CD4-positive, CD25-positive, alpha-beta regulatory T cell (primary cell): ENCODE results near the gene MCM3. TPM values are rescaled to one million over a fixed set of nuclear protein-coding genes. Genes with fewer than 3 reads are reported as not detected.

Experiments
- ATAC-seq, 2 donors: fragments of 150-1000 bp; cut with Tn5 transposase; one replicate each; pipeline ENCODE4 v1.10.0; 2021; ENCODE audit warnings: low read depth in 2 of 2, moderate number of reproducible peaks in 2 of 2, moderate library complexity in 1 of 2
- DNase-seq, 3 donors: peaks; one replicate each; pipeline versions ENCODE4 v3.0.0 to v3.0.0-alpha.2; 2012 to 2022; ENCODE audit warnings: mixed read lengths in 1 of 3
- H3K27ac ChIP-seq: one replicate; pipeline ENCODE4 v1.7.0; 2013; ENCODE audit warnings: mild to moderate bottlenecking, low read length; ENCODE audit not compliant: insufficient read depth, poor library complexity, severe bottlenecking
- H3K27me3 ChIP-seq: one replicate; pipeline ENCODE4 v1.7.0; 2013; ENCODE audit warnings: low read length; ENCODE audit not compliant: control insufficient read depth, insufficient read depth
- H3K36me3 ChIP-seq: one replicate; pipeline ENCODE4 v1.7.0; 2013; ENCODE audit warnings: mild to moderate bottlenecking, low read length, moderate library complexity; ENCODE audit not compliant: control insufficient read depth, insufficient read depth
- H3K4me1 ChIP-seq: 2 replicates; pipeline ENCODE4 v1.7.0; 2013; ENCODE audit warnings: mild to moderate bottlenecking, low read length; ENCODE audit not compliant: insufficient read depth, control insufficient read depth, poor library complexity, severe bottlenecking
- H3K4me3 ChIP-seq: one replicate; pipeline ENCODE4 v1.7.0; 2013; ENCODE audit warnings: low read depth, mild to moderate bottlenecking, low read length, moderate library complexity
- H3K9me3 ChIP-seq, 2 experiments: 1 replicate in 1 of 2; 2 replicates in 1 of 2; pipeline ENCODE4 v1.7.0; 2013; ENCODE audit warnings: low read length in 2 of 2, mild to moderate bottlenecking in 1 of 2, moderate library complexity in 1 of 2; ENCODE audit not compliant: control insufficient read depth in 2 of 2
- H3K27ac Mint-ChIP-seq, 3 donors: one replicate each; pipeline ENCODE4 v1.8.0; 2020 to 2022; ENCODE audit warnings: mild to moderate bottlenecking in 3 of 3, mixed read lengths in 3 of 3, moderate library complexity in 2 of 3
- H3K27me3 Mint-ChIP-seq: one replicate; pipeline ENCODE4 v1.8.0; 2022; ENCODE audit warnings: mild to moderate bottlenecking, mixed read lengths
- H3K36me3 Mint-ChIP-seq: one replicate; pipeline ENCODE4 v1.8.0; 2020; ENCODE audit warnings: mixed read lengths
- H3K4me1 Mint-ChIP-seq, 4 donors: one replicate each; pipeline ENCODE4 v1.8.0; 2020 to 2022; ENCODE audit warnings: mixed read lengths in 4 of 4, mild to moderate bottlenecking in 1 of 4
- H3K4me3 Mint-ChIP-seq, 4 donors: one replicate each; pipeline ENCODE4 v1.8.0; 2020 to 2022; ENCODE audit warnings: mild to moderate bottlenecking in 4 of 4, mixed read lengths in 4 of 4, moderate library complexity in 3 of 4
- H3K9me3 Mint-ChIP-seq, 7 donors: one replicate each; pipeline ENCODE4 v1.8.0; 2020 to 2022; ENCODE audit warnings: mixed read lengths in 7 of 7, mild to moderate bottlenecking in 3 of 7, moderate library complexity in 2 of 7
- polyA plus RNA-seq, 4 donors: library from polyadenylated mRNA; unstranded; fragments of 300-500 nt; fragmentation: Illumina TruSeq; gene quantifications; one replicate each; pipeline ENCODE4 v1.2.3, GENCODE V29; 2021
- total RNA-seq: library from RNA; stranded (reverse); gene quantifications from one replicate; pipeline ENCODE4 v1.2.3, GENCODE V29; 2022

Gene MCM3
- total and polyA plus RNA-seq, 5 donors from 2014 or later: 24.5 to 67.8 (median 61.4) TPM

DNA sequence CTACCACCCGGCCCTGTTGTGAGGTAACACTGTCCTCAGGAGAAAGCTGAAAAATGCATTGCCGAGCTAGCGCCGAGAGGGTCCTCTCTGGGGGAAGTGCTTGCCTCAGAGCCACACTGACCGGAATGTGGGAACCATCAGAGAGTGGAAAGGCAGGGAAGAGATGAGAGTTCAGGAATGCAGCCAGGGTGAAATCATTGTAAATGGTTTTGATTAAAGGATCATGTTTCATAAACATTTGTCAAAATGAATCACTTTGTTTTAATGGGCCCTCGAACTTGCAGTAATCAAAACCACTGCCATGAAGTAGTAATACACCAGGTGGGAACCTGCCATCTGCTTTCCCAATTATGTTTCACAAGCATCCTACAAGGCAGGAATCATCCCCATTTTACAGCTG, 23.3 kb downstream of the MCM3 start:
- H3K9me3 Mint-ChIP-seq: no peaks in the 10 kb centered on the region
- ATAC-seq: no peak
- H3K4me1 ChIP-seq: no peaks in the 10 kb centered on the region
- H3K4me3 ChIP-seq: no peak overlapping the region
- no peaks in the 10 kb centered on the region for H3K27me3 ChIP-seq
- H3K4me3 Mint-ChIP-seq: no peak overlapping the region
- peak overlapping the region in 1 of 3 donors; percentile 65 for H3K27ac Mint-ChIP-seq
- H3K9me3 ChIP-seq: no peaks in the 10 kb centered on the region
- DNase-seq: no peak
- H3K36me3 ChIP-seq: peaks cover 37% of the 10 kb centered on the region
- H3K4me1 Mint-ChIP-seq: peaks cover 0 to 13% (median 10%) of the 10 kb centered on the region in 4 donors
- no peaks in the 10 kb centered on the region for H3K27me3 Mint-ChIP-seq
- H3K27ac ChIP-seq: no peak overlapping the region
- H3K36me3 Mint-ChIP-seq: peaks cover 27% of the 10 kb centered on the region

DNA sequence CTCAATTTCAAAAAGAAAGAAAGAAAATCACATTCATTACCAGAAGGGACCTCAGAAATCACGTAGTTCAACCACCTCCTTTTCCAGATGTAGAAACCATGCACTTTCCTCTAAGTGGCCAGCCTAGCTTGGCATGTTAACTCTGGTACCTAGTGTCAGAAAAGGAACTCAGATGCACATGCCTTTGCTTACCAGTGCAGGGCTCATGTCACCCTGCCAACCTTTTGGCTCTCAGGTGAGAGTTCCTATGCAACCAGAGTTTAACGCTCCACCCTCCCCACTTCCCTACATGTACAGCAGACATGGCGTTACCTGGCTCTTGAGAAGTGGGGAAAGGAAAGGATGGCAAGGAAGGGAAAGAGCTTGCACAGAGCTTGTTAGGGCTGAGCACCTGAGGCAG, 23.9 kb downstream of the MCM3 start:
- no peak for DNase-seq
- peaks cover under 1% of the 10 kb centered on the region for H3K27me3 ChIP-seq
- peak overlapping the region in 1 of 3 donors; percentile 43 for H3K27ac Mint-ChIP-seq
- no peak overlapping the region for H3K4me3 ChIP-seq
- H3K4me1 Mint-ChIP-seq: peaks cover 0 to 13% (median 10%) of the 10 kb centered on the region in 4 donors
- H3K36me3 Mint-ChIP-seq: peaks cover 23% of the 10 kb centered on the region
- no peaks in the 10 kb centered on the region for H3K4me1 ChIP-seq
- peaks cover 31% of the 10 kb centered on the region for H3K36me3 ChIP-seq
- peaks cover under 1% of the 10 kb centered on the region for H3K27me3 Mint-ChIP-seq
- H3K9me3 ChIP-seq: no peaks in the 10 kb centered on the region
- no peak overlapping the region for H3K4me3 Mint-ChIP-seq
- H3K27ac ChIP-seq: no peak overlapping the region
- no peaks in the 10 kb centered on the region for H3K9me3 Mint-ChIP-seq
- no peak for ATAC-seq

DNA sequence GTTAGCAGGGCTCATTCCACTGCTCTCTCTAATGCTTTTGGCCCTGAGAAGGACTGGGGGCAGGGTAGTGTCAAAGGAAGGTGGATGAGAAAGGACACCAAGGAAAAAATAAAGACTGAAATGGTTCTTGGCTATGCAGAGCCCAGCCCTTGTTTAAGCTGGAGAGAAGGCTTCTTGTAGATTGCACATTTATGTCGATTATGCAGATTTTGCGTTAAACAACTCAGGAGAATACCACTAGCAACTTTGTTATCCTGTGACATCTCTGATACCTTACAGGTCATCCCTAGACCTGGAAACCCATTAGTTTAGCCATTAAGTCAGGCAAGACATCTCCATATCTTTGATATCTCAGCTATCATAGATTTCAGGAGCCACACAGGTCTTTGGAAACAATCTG, 29.1 kb downstream of the MCM3 start:
- no peaks in the 10 kb centered on the region for H3K9me3 ChIP-seq
- H3K4me1 Mint-ChIP-seq: peaks cover 0 to 5% (median under 1%) of the 10 kb centered on the region in 4 donors
- no peak overlapping the region for H3K27ac ChIP-seq
- no peaks in the 10 kb centered on the region for H3K36me3 Mint-ChIP-seq
- H3K36me3 ChIP-seq: no peaks in the 10 kb centered on the region
- DNase-seq: no peak
- ATAC-seq: no peak
- H3K27ac Mint-ChIP-seq: no peak overlapping the region
- H3K27me3 ChIP-seq: peaks cover 12% of the 10 kb centered on the region
- no peaks in the 10 kb centered on the region for H3K4me1 ChIP-seq
- H3K27me3 Mint-ChIP-seq: peaks cover 31% of the 10 kb centered on the region
- no peak overlapping the region for H3K4me3 Mint-ChIP-seq
- no peak overlapping the region for H3K4me3 ChIP-seq
- peaks cover 0 to 2% (median 0%) of the 10 kb centered on the region in 7 donors for H3K9me3 Mint-ChIP-seq

DNA sequence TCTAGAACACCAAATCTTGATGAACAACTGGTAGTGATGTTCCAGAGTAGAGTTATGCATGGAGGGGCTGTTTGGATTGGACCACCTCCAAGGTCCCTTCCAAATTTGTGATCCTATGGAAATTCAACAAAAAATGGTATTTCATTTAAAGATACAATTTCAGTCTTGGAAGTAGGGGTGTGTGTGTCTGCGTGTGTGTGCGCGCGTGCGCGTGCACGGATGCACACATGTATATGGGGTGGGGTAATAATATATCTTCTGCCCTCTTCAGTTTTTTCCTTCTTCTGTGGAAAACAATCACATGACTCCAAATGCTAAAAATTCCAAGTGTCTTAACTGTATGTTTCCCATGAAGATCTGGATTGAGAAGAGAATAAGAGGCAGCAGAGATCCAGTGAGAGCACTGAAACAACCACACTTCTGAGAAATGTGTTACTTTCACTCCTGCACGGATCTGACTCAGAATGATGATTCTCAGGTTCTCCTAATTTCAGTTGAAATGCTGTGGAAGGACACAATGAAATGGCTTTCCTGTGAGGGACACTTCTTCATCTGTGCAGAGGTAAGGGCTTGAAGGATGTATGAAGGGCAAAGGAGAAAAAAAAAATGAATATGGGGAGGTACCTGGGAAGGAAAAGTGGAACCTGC, 29.7 kb downstream of the MCM3 start:
- no peak overlapping the region for H3K27ac ChIP-seq
- no peaks in the 10 kb centered on the region for H3K36me3 ChIP-seq
- Mint-ChIP-seq H3K36me3 (no peaks in the 10 kb centered on the region), H3K4me1 (peaks cover 0 to 5% (median 2%) of the 10 kb centered on the region in 4 donors), H3K4me3 (no peak overlapping the region), H3K27ac (peak overlapping the region in 1 of 3 donors; percentile 61), H3K9me3 (peaks cover 0 to 2% (median 0%) of the 10 kb centered on the region in 7 donors), H3K27me3 (peaks cover 35% of the 10 kb centered on the region)
- peaks cover 16% of the 10 kb centered on the region for H3K27me3 ChIP-seq
- ATAC-seq (no peak), DNase-seq (peak in 1 of 3 donors; percentile 10)
- H3K4me3 ChIP-seq: no peak overlapping the region
- H3K9me3 ChIP-seq: no peaks in the 10 kb centered on the region
- no peaks in the 10 kb centered on the region for H3K4me1 ChIP-seq

DNA sequence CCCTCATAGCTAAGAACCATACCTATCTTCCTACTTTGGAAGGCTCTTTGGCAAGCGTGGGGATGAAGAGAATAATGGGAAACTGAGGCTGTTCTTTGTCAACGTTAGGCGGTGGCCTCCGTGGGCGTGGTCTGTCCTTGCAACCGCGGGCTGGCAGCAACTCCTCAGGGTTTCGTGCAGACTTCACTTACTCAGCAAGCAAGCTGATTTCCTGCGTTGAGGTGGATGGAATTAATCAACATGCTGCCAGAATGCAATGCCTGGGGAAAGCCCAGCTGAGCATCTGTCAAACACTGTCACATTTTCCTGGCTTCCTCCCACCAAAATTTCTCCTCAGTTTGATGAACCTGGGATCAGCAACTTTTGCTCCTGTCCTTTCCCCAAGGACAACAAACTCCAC, 31.0 kb downstream of the MCM3 start:
- Mint-ChIP-seq H3K4me3 (no peak overlapping the region), H3K27me3 (peaks cover 40% of the 10 kb centered on the region)
- no peak for ATAC-seq

DNA sequence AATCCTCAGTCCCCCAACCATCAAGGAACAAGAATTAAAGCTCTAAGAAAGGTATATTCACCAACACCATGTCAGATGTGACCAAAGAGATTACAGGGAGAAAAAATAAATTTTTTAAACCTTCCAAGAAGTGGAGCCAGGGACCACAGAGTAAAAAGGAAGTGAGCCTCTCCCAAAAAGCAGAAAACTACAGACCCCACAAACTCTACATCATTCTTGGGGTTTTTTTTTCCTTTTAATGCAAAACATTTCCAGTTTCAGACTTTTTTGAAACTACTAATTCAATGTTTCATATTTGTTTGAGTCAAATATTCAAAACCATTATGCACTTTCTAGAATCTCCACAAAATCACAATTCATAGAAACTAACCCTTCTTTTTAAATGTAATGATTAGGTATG, 33.4 kb downstream of the MCM3 start:
- H3K27me3 ChIP-seq: peaks cover 24% of the 10 kb centered on the region
- ATAC-seq: no peak
- peaks cover 0 to 5% (median 1%) of the 10 kb centered on the region in 4 donors for H3K4me1 Mint-ChIP-seq
- no peaks in the 10 kb centered on the region for H3K9me3 ChIP-seq
- H3K27ac ChIP-seq: no peak overlapping the region
- H3K4me3 ChIP-seq: no peak overlapping the region
- H3K36me3 Mint-ChIP-seq: no peaks in the 10 kb centered on the region
- no peaks in the 10 kb centered on the region for H3K36me3 ChIP-seq
- no peak for DNase-seq
- H3K27ac Mint-ChIP-seq: no peak overlapping the region
- peaks cover 45% of the 10 kb centered on the region for H3K27me3 Mint-ChIP-seq
- peaks cover 0 to 3% (median 0%) of the 10 kb centered on the region in 7 donors for H3K9me3 Mint-ChIP-seq
- H3K4me1 ChIP-seq: no peaks in the 10 kb centered on the region
- H3K4me3 Mint-ChIP-seq: no peak overlapping the region

More for the DNA sequence above, 31.0 kb downstream of the MCM3 start:
- no peak overlapping the region for H3K27ac Mint-ChIP-seq
- H3K9me3 Mint-ChIP-seq: peaks cover 0 to 2% (median 0%) of the 10 kb centered on the region in 7 donors
- peaks cover 0 to 5% (median 1%) of the 10 kb centered on the region in 4 donors for H3K4me1 Mint-ChIP-seq
- H3K4me1 ChIP-seq: no peaks in the 10 kb centered on the region
- H3K4me3 ChIP-seq: no peak overlapping the region
- peak in 1 of 3 donors; percentile 22 for DNase-seq
- no peaks in the 10 kb centered on the region for H3K36me3 Mint-ChIP-seq
- H3K27ac ChIP-seq: no peak overlapping the region
- no peaks in the 10 kb centered on the region for H3K36me3 ChIP-seq
- peaks cover 21% of the 10 kb centered on the region for H3K27me3 ChIP-seq
- H3K9me3 ChIP-seq: no peaks in the 10 kb centered on the region

DNA sequence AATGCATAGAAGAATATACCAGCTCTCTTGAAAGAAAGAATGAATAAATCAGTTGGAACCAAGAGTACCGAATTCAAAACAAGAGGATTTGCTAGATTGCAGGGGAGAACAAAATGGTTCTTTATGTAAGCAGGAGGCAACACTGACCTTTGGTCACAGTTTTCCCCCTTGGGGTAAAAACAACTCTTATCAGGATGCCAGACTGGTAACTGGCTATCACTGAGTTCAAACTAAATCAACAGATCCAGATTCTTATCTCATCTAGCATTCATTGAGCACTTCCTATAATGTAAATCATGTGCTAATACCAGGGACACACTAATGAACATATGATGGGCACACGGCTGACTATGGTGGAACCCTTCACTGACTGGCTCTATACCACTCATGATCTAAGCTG, 35.5 kb downstream of the MCM3 start:
- Histone ChIP-seq H3K27me3 (peaks cover 13% of the 10 kb centered on the region), H3K27ac (no peak overlapping the region), H3K4me3 (no peak overlapping the region), H3K9me3 (no peaks in the 10 kb centered on the region), H3K4me1 (no peaks in the 10 kb centered on the region), H3K36me3 (no peaks in the 10 kb centered on the region)
- H3K27ac Mint-ChIP-seq: no peak overlapping the region
- peaks cover 0 to 3% (median 0%) of the 10 kb centered on the region in 7 donors for H3K9me3 Mint-ChIP-seq
- no peak overlapping the region for H3K4me3 Mint-ChIP-seq
- DNase-seq (no peak), ATAC-seq (no peak)
- no peaks in the 10 kb centered on the region for H3K36me3 Mint-ChIP-seq
- H3K4me1 Mint-ChIP-seq: peaks cover 0 to 5% (median 1%) of the 10 kb centered on the region in 4 donors
- H3K27me3 Mint-ChIP-seq: peaks cover 48% of the 10 kb centered on the region

DNA sequence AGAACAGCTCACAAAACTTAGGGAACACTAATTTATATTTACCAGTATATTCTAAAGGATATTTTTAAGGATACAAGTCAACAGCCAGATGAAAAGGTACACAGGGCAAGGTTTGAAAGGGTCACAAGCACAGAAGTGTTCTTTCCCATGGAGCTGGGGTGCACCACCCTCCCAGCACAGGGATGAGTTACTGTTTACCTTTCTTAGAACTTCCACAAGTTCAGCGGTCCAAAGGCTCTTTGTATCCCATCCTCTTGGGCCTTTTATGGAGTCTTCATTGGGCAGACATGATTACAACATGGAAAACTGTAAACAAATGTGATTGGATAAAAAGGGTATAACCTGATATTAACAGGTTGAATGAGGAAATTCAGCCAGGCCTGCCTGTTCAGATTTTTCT, 39.1 kb downstream of the MCM3 start:
- H3K27me3 Mint-ChIP-seq: peaks cover 33% of the 10 kb centered on the region

More for the DNA sequence above, 39.1 kb downstream of the MCM3 start:
- Mint-ChIP-seq H3K36me3 (no peaks in the 10 kb centered on the region), H3K9me3 (peaks cover 0 to 3% (median 0%) of the 10 kb centered on the region in 7 donors), H3K4me3 (no peak overlapping the region), H3K4me1 (peaks cover 0 to 3% (median 0%) of the 10 kb centered on the region in 4 donors), H3K27ac (no peak overlapping the region)
- H3K36me3 ChIP-seq: no peaks in the 10 kb centered on the region
- peaks cover 15% of the 10 kb centered on the region for H3K27me3 ChIP-seq
- DNase-seq: no peak
- H3K9me3 ChIP-seq: no peaks in the 10 kb centered on the region
- H3K27ac ChIP-seq: no peak overlapping the region
- no peaks in the 10 kb centered on the region for H3K4me1 ChIP-seq
- H3K4me3 ChIP-seq: no peak overlapping the region
- ATAC-seq: no peak
